Right forelimb (tissue), 1 donor: ENCODE data around the gene BAIAP2L2.
A peak's percentile ranks its signal among the peaks of the same experiment; 100 is the strongest.
"Not testable (repeated sequence)": the region's sequence is repeated elsewhere in the genome, so short reads cannot be mapped to it uniquely, and the experiment has no call there.

Experiments
- DNase-seq: peaks from one replicate; pipeline ENCODE4 v3.0.0-alpha.2; 2018

Gene BAIAP2L2

DNA sequence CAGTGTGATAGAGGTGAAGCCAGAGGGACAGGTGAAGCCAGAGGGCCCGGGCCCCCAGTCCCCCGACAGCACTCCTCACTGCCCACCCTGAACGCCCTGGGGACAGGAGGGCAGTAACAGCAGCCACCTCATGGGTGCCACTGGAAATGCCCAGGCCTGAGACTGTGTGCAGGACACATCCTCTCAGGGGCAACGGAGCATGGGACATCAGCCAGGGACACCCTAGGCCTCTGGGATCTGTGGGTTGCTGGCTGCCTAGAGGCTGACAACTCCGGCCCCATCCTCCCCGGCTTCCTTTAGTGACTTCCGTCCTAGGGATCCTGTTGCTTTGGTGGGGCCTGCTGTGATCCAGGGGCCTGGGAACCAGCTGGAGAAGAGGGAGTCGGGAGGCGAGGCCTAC, 17.4 kb upstream of the BAIAP2L2 start:
- peak; percentile 5 for DNase-seq

DNA sequence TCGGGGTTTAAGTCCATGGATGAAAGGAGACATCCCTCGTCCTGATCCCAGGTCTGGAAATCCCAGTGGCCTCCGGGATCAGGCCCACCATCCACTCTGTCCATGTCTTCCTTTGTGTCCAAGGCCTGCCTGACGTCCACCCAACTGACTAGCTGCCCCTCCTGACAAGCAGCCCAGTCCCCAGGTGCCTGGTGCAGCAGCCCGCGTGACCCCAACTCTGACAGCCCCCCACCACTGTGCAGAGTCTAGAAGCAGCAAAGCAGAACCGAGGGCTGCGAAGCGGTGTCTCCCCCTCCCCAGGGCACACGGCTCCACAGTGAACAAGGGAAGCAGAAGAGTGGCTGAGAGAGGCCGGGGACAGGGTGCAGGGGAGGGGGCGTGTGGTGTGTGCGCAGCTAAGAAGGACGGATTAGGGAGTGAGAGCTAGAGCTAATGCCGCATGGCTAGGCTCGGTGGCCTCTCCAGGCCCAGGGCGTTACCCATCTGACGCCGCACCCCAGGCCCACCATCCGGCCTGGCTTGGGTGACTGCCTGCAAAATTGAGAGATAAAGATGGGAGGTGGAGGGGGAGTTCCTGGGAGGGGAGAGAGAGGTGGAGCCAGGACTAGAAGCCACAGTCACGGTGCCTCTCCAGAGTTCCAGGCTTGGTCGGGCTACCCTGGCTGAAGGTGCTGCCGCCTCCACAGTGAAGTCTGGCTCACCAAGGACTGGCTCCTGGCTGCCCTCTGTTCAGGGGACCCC, 16.6 kb upstream of the BAIAP2L2 start:
- DNase-seq: peak; percentile 30

DNA sequence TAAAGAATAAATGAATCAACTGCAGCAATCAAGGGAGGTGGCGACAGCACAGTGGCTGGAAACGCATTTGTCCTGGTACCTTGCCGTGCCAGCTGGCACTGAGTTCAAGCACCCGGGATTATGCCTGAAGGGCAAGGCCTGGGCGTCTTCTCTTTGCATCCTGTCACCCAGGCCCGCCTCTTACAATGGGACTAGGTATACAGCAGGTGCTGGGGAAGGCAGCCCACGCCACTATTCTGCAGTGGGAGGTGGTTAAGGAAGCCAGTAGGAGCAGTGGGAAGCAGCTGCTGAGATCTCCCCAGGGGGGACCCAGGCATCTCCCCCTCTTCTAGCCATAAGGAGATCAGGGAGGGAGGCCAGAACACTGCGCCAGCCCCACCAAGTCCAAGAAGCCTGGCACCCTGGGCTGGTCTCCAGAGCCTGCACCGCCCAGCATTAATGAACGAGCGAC, 15.3 kb upstream of the BAIAP2L2 start:
- no peak for DNase-seq

DNA sequence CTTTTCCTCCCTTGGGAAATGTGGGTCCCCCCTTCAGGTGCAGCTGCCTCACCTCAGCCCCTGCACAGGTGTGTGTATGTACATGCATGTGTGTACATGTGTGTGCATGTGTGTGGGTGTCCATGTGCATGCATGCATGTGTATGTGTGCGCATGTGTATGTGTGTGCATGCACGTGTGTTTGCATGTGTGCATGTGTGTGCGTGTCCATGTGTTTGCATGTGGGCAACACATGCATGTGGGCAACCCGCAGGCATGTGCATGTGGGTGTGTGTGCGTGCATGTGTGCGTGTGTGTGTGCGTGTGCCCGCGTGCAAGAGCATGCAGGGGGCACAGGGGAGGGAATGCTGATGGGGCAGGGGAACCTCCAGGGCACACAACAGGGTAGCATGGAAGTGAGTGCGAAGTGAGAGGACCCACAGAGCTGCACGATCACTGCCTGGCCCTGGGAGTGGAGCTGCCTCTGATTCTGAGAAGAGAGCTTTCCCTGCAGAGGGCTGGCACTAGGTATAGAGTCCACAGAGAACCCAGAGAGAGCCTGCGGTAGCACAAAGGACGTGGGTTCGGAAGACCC, 14.6 kb upstream of the BAIAP2L2 start:
- DNase-seq: peak; percentile 33

DNA sequence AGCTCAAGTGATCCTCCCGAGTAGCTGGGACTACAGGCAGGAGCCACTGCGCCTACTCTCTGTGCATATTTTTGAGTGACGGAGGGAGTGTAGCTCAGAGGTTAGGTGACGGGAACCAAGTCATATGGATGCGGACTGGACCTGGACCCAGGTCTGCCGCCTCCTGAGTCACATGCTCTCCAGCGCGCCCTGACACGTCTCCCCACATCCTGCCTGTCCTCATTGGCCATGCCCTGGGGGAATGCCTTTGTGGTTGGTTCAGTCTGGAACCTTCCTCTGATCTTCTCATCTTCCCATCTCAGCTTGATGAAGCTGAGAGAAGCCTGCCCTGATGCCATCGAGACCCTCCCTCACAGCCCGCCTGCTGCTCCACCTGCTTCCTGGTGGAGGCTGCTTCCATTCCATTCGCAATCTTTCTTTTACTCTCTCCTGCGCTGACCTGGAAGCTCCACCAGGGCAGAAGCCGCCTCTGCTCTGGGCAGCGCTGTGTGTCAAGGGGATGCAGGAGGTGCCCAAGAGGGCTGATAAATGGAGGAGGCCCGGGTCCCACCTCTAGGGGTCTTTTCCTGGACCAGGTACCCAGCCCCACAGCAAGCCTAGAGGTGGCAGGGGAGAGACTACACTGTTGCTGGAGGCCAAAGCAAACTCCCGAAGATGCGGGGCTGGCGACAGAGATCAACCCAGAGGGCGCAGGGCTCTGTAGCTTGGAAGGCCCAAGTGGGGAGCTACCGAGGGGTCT, 13.9 kb upstream of the BAIAP2L2 start:
- DNase-seq: peak; percentile 24

DNA sequence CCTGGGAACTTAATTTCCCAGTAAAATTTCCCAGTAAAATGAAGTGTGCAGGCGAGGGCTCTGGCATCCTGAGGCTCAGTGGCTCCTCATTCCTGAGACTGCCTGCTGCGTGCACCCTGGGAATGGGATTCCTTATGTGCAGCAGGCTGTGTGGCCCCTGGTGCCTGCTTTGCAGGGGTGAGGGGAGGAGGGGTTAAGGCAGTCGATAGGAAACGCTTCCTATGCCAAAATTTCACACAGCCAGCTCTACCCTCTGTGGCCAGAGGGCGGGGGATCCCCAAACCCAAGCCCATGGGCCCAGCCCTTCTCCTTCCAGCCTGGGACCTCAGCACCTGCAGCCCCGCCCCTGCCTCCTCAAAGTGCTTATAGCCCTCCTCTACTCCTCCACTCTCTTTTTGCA, 12.1 kb upstream of the BAIAP2L2 start:
- DNase-seq: no peak

DNA sequence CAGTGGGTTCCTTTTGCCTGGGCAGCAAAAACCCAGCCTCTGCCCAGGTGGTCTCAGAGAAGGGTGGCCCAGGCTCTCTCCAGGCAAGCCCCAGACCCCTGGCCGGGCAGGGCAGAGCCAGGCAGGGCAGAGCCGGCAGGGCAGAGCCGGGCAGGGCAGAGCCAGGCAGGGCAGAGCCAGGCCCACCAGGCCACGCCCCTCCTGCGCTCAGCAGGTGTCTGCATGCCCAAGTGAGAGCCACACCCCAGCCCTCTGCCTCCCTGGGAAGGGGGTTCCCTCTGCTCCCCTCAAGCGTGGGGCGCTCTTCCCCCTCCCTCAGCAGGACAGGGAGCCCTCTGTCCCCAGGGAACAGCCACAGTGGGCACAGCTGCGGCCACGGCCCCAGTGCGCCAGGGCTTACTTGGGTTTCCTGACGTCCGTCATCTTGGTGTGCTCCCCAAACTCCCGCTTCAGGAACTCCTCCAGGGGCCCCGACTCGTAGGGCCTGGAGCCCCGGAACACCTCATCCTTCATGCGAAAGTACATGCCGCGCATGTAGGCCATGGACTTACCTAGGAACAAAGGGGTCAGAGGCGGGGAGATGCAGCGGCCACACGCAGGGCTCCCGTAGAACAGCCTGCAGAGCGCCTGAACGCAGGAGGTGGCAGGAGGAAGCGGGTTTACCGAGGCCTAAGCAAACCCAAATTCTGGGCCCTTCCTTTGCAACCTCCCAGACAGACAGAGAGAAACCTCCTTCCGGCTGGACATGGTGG, 10.1 kb upstream of the BAIAP2L2 start:
- peak; percentile 38 for DNase-seq

DNA sequence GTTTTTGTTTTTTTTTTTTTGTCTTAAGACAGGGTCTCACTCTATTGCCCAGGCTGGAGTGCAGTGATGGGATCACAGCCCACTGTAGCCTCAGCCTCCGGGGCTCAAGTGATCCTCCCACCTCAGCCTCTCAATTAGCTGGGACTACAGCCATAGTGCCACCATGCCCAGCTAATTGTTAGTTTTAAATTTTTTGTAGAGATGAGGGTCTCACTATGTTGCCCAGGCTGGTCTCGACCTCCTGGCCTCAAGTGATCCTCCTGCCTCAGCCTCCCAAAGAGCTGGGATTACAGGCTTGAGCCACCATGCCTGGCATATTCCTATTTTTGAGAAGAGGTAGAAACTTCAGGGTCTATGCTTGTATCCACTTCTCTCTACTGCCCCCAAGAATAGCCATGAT, 8.3 kb upstream of the BAIAP2L2 start:
- not testable (repeated sequence) for DNase-seq

- no peak for DNase-seq
Measured at GRCh38 chr22:38118182-38118581, 7.7 kb upstream of the BAIAP2L2 start.

GRCh38 chr22:38117556-38117955, 7.1 kb upstream of the BAIAP2L2 start:
- not testable (repeated sequence) for DNase-seq

- peak; percentile 31 for DNase-seq
Measured at GRCh38 chr22:38115423-38116205, 5.1 kb upstream of the BAIAP2L2 start.

- peak; percentile 89 for DNase-seq
Measured at GRCh38 chr22:38114484-38115398, 4.3 kb upstream of the BAIAP2L2 start.

DNA sequence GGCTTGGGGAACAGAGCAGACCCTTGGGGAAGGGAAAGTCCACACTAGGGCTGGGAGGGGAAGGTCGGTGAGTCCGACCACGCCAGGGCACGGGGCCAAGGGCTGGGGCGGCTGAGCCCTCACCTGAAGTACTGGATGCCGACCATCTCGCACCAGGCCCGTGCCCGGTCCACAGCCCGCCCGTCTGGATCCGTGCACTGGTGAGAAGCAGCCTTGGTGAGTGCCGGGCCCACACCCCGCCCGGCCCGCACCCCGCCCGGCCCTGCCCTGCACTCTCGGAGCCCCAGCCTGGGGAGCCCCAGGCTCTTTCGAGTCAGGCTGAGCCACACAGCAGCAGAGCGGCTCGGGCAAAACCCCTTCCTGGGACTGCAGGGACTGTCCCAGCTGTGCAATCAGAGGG, 1.9 kb upstream of the BAIAP2L2 start:
- peak; percentile 34 for DNase-seq

GRCh38 chr22:38111925-38112355, 1.5 kb upstream of the BAIAP2L2 start:
- DNase-seq: no peak

GRCh38 chr22:38110863-38111852, 674 bp upstream of the BAIAP2L2 start:
- DNase-seq: peak; percentile 40

DNA sequence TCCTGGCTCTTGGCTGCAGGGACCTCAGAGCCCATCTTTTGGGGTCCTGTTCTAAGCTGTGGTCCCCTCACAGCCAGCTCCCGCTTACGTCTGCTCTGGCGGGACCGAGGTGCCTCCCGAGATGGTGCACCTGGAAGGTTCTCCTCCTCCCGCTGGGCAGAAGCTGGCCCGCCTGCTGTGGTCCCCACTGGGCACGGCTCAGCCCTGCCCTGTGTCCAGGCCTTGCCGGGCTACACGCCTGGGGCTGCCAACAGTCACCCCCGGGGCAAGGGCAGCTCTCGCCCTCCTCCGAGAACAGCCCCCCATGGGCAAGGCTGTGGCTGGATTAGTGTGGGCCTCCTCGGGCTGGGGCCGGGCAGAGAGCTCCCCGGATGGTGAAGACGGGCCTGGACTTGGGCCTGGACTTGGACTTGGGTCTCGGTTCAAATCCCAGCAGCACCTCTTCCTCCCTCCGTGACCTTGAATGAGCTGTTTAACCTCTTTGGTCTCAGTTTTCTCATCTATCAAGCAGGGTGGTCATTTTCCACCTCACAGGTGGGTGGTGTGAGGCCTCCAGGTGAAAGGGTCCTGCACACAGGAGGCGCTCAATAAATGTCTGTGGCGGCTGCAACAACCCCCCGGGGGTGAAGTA, 998 bp downstream of the BAIAP2L2 start:
- peak; percentile 43 for DNase-seq

- peak; percentile 36 for DNase-seq
Measured at GRCh38 chr22:38108561-38109319, 1.7 kb downstream of the BAIAP2L2 start.

- peak; percentile 50 for DNase-seq
Measured at GRCh38 chr22:38107692-38108515, 2.6 kb downstream of the BAIAP2L2 start.
